Heart left ventricle (tissue), 16 donors: ENCODE results near the gene SHISA2. TPM values are rescaled to one million over a fixed set of nuclear protein-coding genes. Genes with fewer than 3 reads are reported as not detected.
"Not testable (repeated sequence)": the region's sequence is repeated elsewhere in the genome, so short reads cannot be mapped to it uniquely, and the experiment has no call there.

Experiments
- ATAC-seq, 4 donors: fragments of 200-7000 bp; cut with Tn5 transposase; one replicate each; pipeline ENCODE4 v1.9.1; 2020 to 2022; ENCODE audit warnings: moderate library complexity in 4 of 4, mild to moderate bottlenecking in 3 of 4, moderate number of reproducible peaks in 1 of 4
- DNase-seq, 5 donors: peaks; one replicate each; pipeline ENCODE4 v3.0.0-alpha.2; 2020
- H3K27ac ChIP-seq, 12 donors: fragments of 200-600 bp; sonication (generic) in 4 of 12; one replicate each; pipeline versions ENCODE4 v1.5.0 to v1.8.0; 2016 to 2022; ENCODE audit warnings: mild to moderate bottlenecking in 2 of 12
- H3K27me3 ChIP-seq, 9 donors: fragments of 200-600 bp; sonication (generic) in 2 of 9; one replicate each; pipeline versions ENCODE4 v1.5.1 to v1.8.0; 2016 to 2022; ENCODE audit warnings: mild to moderate bottlenecking in 3 of 9
- H3K36me3 ChIP-seq, 9 donors: fragments of 200-600 bp; sonication (generic) in 2 of 9; one replicate each; pipeline versions ENCODE4 v1.5.0 to v1.8.0; 2018 to 2022; ENCODE audit warnings: mild to moderate bottlenecking in 2 of 9
- H3K4me1 ChIP-seq, 12 donors: fragments of 200-600 bp; sonication (generic) in 4 of 12; one replicate each; pipeline versions ENCODE4 v1.5.0 to v1.8.0; 2016 to 2022; ENCODE audit warnings: mild to moderate bottlenecking in 3 of 12
- H3K4me3 ChIP-seq, 12 donors: fragments of 200-600 bp; sonication (generic) in 4 of 12; one replicate each; pipeline versions ENCODE4 v1.5.0 to v1.8.0; 2017 to 2022; ENCODE audit warnings: mild to moderate bottlenecking in 9 of 12, moderate library complexity in 4 of 12
- H3K9me3 ChIP-seq, 12 donors: fragments of 200-600 bp; sonication (generic) in 4 of 12; one replicate each; pipeline versions ENCODE4 v1.5.0 to v1.8.0; 2016 to 2022; ENCODE audit warnings: mild to moderate bottlenecking in 1 of 12
- POLR2A ChIP-seq, 2 donors: fragments of 450-650 bp; IDR thresholded peaks; one replicate each; pipeline ENCODE4 v1.6.1; 2017; ENCODE audit warnings: antibody characterized with exemption in 2 of 2, mild to moderate bottlenecking in 2 of 2, moderate library complexity in 2 of 2
- WGBS, 4 donors: extraction: QIAGEN DNeasy Blood & Tissue Kit in 2 of 4; methylation state at CpG; one replicate each; pipeline versions ENCODE4 v1.1.5 to v1.1.7; 2013 to 2018; 5-methylcytosine and 5-hydroxymethylcytosine counted together
- intact Hi-C, 10 donors: fragments of 100-400 bp; cut with DNase I; formaldehyde crosslinking; loops; one replicate each; pipeline versions ENCODE4 v1.11.1 to v1.14.2; 2022
- long read RNA-seq, 3 donors: library from polyadenylated mRNA; unstranded; transcript quantifications; one replicate each; pipeline ENCODE4 v2.0.0, GENCODE V29; 2020 to 2021
- polyA plus RNA-seq, 2 donors: library from polyadenylated mRNA; stranded (reverse); fragments of 200-250 nt; gene quantifications; one replicate each; pipeline ENCODE4 v1.2.3, GENCODE V29; 2013
- total RNA-seq, 9 donors: library from RNA; depleted of rRNA in 2 of 9; stranded (reverse); fragments of >200 nt in 2 of 9; fragmentation: NEBNext Ultra II Directional in 3 of 9; extraction: Animal tissue kit (Norgen Biotek cat#: 25700) in 3 of 9; gene quantifications; one replicate each; pipeline versions ENCODE4 v1.1.0 to v1.2.4, GENCODE V29; 2016 to 2023
- TF ChIP-seq, protein P1 (sequence below), 12 donors: fragments of 200-600 bp; sonication (generic) in 4 of 12; IDR thresholded peaks; one replicate each; pipeline versions ENCODE4 v1.5.0 to v1.8.0; 2018 to 2022; ENCODE audit warnings: antibody characterized with exemption in 12 of 12, mild to moderate bottlenecking in 5 of 12
- donor health status: ischemic (EF 13 %, LVEDD 7.1; RV severe dilation, severe dysfunction).
- donor health status: healthy with polysubstance abuse.
- donor health status: DM: no; HTN: yes; CAD: no.
- donor health status: DM: no; HTN: no; CAD: no.
- donor health status: ischemic (EF 25% LVEDD 6.9; RV normal size, moderate dysfunction).
- donor health status: ischemic (EF 25% LVEDD 5.7; RV mildly dilated, moderate dysfunction).
- donor health status: healthy.
- donor health status: DM: yes; HTN: yes; CAD: no.
- donor health status: ischemic (EF 35%, LVEDD 5.7; RV mildly dilated, moderate dysfunction).
- donor health status: nonischemic (EF 11% LVEDD 7.7; RV severe dilation, severe dysfunction).
- donor health status: DM: yes; HTN: yes; CAD: no.
- donor health status: PGD.
- donor health status: ischemic (EF 29% LVEDD 5.4; RV normal size, mild dysfunction).
- donor health status: nonischemic (EF 23%, LVEDD 6.1; RV moderate dilation, normal function).

SHISA2 gene
- under 1 TPM in 8 of 9 donors, not detected in 1; 0.09 to 0.72 (median 0.12) TPM for total RNA-seq
- under 1 TPM; 0.08 to 0.11 TPM for polyA plus RNA-seq
- long read RNA-seq, donor 1: 0 reads
- long read RNA-seq, donor 2: 0 reads
- long read RNA-seq, donor 3: 0 reads

DNA sequence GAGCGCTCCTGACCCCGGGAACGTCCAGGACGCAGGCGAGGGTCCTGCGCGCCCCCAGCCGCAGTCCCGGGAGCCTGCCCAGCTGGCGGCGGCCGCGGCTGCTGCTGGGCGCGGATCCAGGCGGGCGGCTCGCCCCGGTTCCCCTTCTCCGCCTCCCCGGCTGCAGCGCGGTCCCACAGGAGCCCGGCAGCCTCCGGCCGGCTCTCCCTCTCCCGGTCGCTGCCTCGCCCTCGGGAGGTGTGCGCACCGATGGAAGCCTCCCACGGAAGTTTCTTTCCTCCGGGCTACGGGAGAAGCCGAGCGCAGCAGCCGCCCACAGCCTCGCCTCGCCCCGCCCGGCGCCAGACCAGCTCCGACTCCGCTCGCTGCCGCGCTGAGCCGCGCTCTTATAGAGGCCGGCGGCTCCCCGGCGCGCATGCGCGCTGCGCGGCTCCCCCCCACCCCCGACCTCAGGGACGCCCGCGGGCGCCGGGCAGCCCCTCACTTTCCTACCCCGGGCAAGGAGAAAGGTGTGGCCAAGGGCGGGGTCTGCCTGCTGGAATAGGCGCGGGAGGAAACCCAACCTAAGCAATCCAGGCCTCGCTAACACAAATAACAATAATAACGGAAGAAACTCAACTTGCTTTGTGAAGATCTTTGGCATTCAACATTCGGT, at the start of gene SHISA2:
Gene SHISA2, minus strand, starts transcription at position 360 of the 655 bp plus-strand sequence. CDS start 1,041 bp downstream, outside the sequence.
- Histone ChIP-seq H3K27me3 (peaks cover 18 to 90% (median 60%) of the 10 kb centered on the region in 9 donors), H3K4me1 (peaks cover 0 to 36% (median 8%) of the 10 kb centered on the region in 12 donors), H3K9me3 (no peaks in the 10 kb centered on the region), H3K4me3 (peak within 1 kb of the TSS; percentile 26 to 59 (median 50)), H3K36me3 (no peaks in the 10 kb centered on the region), H3K27ac (peak within 1 kb of the TSS in 6 of 12 donors; percentile 19 to 67 (median 39))
- DNase-seq: peak in 4 of 5 donors; percentile 25 to 46 (median 30)
- TF ChIP-seq, protein P1, sequence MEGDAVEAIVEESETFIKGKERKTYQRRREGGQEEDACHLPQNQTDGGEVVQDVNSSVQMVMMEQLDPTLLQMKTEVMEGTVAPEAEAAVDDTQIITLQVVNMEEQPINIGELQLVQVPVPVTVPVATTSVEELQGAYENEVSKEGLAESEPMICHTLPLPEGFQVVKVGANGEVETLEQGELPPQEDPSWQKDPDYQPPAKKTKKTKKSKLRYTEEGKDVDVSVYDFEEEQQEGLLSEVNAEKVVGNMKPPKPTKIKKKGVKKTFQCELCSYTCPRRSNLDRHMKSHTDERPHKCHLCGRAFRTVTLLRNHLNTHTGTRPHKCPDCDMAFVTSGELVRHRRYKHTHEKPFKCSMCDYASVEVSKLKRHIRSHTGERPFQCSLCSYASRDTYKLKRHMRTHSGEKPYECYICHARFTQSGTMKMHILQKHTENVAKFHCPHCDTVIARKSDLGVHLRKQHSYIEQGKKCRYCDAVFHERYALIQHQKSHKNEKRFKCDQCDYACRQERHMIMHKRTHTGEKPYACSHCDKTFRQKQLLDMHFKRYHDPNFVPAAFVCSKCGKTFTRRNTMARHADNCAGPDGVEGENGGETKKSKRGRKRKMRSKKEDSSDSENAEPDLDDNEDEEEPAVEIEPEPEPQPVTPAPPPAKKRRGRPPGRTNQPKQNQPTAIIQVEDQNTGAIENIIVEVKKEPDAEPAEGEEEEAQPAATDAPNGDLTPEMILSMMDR (IDR thresholded peaks at IDR 0.05): no peak
- peak in 1 of 2 donors; percentile 48 for TF ChIP-seq POLR2A (IDR thresholded peaks at IDR 0.05)
- intact Hi-C loops: no loop called here
- peak in 3 of 4 donors; percentile 84 to 93 (median 89) for ATAC-seq
- 1 to 9% (median 2%) methylated on average over 4 to 71 of the region's 72 CpGs for WGBS, 4 donors

DNA sequence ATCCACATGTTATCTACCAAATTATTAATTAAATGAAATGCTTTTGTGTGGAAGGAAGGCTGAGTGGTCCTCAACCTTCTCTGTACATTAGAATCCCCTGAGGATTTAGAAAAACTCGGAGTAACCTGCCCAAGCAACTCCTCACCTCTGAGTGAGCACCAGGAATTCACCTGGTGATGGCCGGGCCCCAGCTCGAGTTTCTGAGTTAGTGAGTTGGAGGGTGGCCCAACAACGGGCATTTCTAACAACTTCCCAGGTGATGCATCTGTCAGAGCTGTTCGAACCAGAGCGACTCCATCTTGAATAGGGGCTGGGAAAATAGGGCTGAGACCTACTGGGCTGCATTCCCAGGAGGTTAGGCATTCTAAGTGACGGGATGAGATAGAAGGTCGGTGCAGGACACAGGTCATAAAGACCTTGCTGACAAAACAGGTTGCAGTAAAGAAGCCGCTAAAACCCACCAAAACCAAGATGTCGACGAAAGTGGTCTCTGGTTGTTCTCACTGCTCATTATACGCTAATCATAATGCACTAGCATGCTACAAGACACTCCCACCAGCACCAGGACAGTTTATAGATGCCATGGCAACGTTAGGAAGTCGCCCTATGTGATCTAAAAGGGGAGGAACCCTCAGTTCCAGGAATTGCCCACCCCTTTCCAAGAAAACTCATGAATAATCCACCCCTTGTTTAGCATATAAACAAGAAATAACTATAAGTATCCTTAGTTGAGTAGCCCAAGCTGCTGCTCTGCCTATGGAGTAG, 44.2 kb upstream of the SHISA2 start:
- 69 to 76% (median 75%) methylated on average over 14 of the region's 14 CpGs for WGBS, 4 donors
- Histone ChIP-seq H3K4me1 (no peaks in the 10 kb centered on the region), H3K9me3 (peaks cover 0 to 5% (median 0%) of the 10 kb centered on the region in 12 donors), H3K27ac (no peak overlapping the region), H3K4me3 (no peak overlapping the region), H3K36me3 (no peaks in the 10 kb centered on the region), H3K27me3 (peaks cover 0 to 13% (median 0%) of the 10 kb centered on the region in 9 donors)
- TF ChIP-seq, protein P1 (IDR thresholded peaks at IDR 0.05): no peak
- no peak for TF ChIP-seq POLR2A (IDR thresholded peaks at IDR 0.05)
- DNase-seq (no peak), ATAC-seq (no peak)
- intact Hi-C loops: no loop called here

DNA sequence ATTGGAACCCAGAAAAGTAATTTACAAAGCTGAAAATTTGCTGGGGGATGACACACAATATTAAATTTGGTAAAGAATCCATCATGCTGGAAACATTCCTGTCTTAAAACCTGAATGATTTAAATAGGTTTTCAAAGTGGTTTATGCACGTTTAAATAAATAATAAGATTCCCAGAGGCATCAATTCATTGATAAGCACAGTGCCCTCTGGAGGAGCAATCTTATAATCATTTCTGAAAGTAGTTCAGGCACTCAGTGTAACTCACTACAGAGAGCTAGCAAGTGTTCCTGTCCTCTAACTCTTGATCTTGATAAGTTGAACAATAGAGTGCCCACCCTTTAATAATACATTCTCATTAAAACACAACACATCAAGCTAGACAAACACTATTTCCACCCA, 43.5 kb upstream of the SHISA2 start:
- DNase-seq: no peak
- ATAC-seq: no peak
- Histone ChIP-seq H3K4me1 (no peaks in the 10 kb centered on the region), H3K36me3 (no peaks in the 10 kb centered on the region), H3K27ac (no peak overlapping the region), H3K9me3 (peaks cover 0 to 6% (median 0%) of the 10 kb centered on the region in 12 donors), H3K4me3 (no peak overlapping the region), H3K27me3 (peaks cover 0 to 13% (median 0%) of the 10 kb centered on the region in 9 donors)
- 9 to 41% (median 31%) methylated on average over 1 of the region's 1 CpG for WGBS, 4 donors
- TF ChIP-seq POLR2A (IDR thresholded peaks at IDR 0.05): no peak
- TF ChIP-seq, protein P1 (IDR thresholded peaks at IDR 0.05): no peak
- intact Hi-C loops: no loop called here

DNA sequence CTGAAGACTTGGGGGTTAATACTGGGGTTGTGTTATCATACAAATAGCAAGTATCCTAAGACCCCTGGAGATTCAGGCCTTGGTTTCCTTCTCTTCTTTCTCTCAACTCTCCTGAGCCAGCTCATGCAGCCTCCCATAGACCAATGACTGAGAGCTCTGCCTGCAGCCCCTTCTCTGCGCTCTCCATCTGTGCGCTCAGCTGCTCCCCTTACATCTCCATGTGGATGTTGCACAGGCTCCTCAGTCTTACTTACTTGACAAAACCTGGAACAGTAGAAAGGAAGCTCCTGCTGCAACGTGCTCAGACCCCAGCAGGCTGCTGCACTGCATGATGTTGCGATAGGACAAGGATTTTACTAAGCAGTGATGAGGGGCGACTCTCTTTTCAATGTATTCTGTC, 25.0 kb upstream of the SHISA2 start:
- H3K4me1 ChIP-seq, H3K4me3 ChIP-seq, H3K27ac ChIP-seq, intact Hi-C loops, ATAC-seq, H3K9me3 ChIP-seq, H3K36me3 ChIP-seq, DNase-seq: not testable (repeated sequence)
- 76 to 85% (median 81%) methylated on average over 5 of the region's 5 CpGs for WGBS, 4 donors
- H3K27me3 ChIP-seq: peaks cover 0 to 21% (median 4%) of the 10 kb centered on the region in 9 donors
